ENCODE data around the gene ADAMTSL1. TPM values are rescaled to one million over a fixed set of nuclear protein-coding genes. Genes with fewer than 3 reads are reported as not detected.

Gene ADAMTSL1
- polyA plus RNA-seq, 2 of the 4 experiments (the other 2 are of a cell fraction): 0.03 TPM; not detected in 1

DNA sequence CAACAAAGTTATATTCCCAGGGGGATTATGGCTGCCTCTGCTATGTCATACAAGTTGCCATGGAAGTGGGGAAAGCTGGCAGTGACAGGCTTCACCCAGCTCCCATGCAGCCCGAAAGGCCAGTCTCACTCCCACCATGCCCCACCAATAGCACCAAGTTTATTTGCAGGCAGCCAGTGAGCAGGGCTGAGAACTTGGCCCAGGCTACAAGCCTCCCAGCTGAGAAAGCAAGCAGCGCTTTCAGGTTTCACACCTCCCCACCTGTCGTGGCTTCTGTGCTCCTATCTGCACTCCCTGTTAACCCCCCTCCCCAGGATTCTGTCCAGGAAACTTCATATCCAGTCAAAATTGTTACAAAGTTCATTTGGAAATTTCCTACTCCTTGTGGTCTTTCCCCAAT is 404.0 kb downstream of the ADAMTSL1 start:
- ChIA-PET POLR2A (no interaction called here), CTCF (interaction anchor here (0.5 kb wide), 1 partner anchor 1353 kb away, joined by 4 read pairs; no protein-coding TSS in a partner anchor)
- FAIRE-seq (no peak), DNase-seq (ENCODE audit: low read depth in 1 of 2, low spot score in 1 of 2) (no peak), ATAC-seq (no peak)
- 0% methylated on average over 3 of the region's 3 CpGs for WGBS (ENCODE audit: missing lambda C conversion rate)
- H3K4me2 ChIP-seq: no peak overlapping the region
- TF ChIP-seq FOSL2 (IDR thresholded peaks at IDR 0.05): no peak
- no peak for TF ChIP-seq FOSL2 (CRISPR knock-in tag; IDR thresholded peaks at IDR 0.05)
- no peak for TF ChIP-seq GATA3 (IDR thresholded peaks at IDR 0.05; ENCODE audit: borderline replicate concordance)
- no peak for TF ChIP-seq EP300 (IDR thresholded peaks at IDR 0.05)
- no peak for TF ChIP-seq JUN (IDR thresholded peaks at IDR 0.05)
- no peak for TF ChIP-seq ZFP36 (IDR thresholded peaks at IDR 0.05; ENCODE audit: borderline replicate concordance, partially characterized antibody)
- no peak for TF ChIP-seq SREBF2 (IDR thresholded peaks at IDR 0.05)
- TF ChIP-seq RARB (CRISPR knock-in tag; IDR thresholded peaks at IDR 0.05): no peak
- no peak for TF ChIP-seq RFX5 (IDR thresholded peaks at IDR 0.05)
- no peak for TF ChIP-seq MYC (IDR thresholded peaks at IDR 0.05; ENCODE audit: borderline replicate concordance, low read length)
- no peak for TF ChIP-seq POLR2A (IDR thresholded peaks at IDR 0.05; ENCODE audit: low read length)
- TF ChIP-seq ESRRA (IDR thresholded peaks at IDR 0.05; ENCODE audit: borderline replicate concordance, low read length): no peak
- TF ChIP-seq HOXB13 (CRISPR knock-in tag; IDR thresholded peaks at IDR 0.05; ENCODE audit: low read depth): no peak
- TF ChIP-seq KDM1A (IDR thresholded peaks at IDR 0.05; ENCODE audit: low read depth): no peak
- TF ChIP-seq HEYL (CRISPR knock-in tag; IDR thresholded peaks at IDR 0.05): no peak
- TF ChIP-seq MAZ (IDR thresholded peaks at IDR 0.05; ENCODE audit: borderline replicate concordance, low read depth, low read length): no peak
- TF ChIP-seq TFCP2L1 (CRISPR knock-in tag; IDR thresholded peaks at IDR 0.05): no peak
- no peak overlapping the region for H3K27ac ChIP-seq
- H3K9me3 ChIP-seq: no peaks in the 10 kb centered on the region
- no peaks in the 10 kb centered on the region for H3K4me1 ChIP-seq
- no peak overlapping the region for H3K4me3 ChIP-seq

- H3K4me1 ChIP-seq: no peaks in the 10 kb centered on the region
- FAIRE-seq (no peak), DNase-seq (ENCODE audit: low read depth in 1 of 2, low spot score in 1 of 2) (no peak), ATAC-seq (no peak)
- TF ChIP-seq MYC (IDR thresholded peaks at IDR 0.05; ENCODE audit: borderline replicate concordance, low read length): no peak
- TF ChIP-seq ELK1 (IDR thresholded peaks at IDR 0.05; ENCODE audit: low read depth, low read length): no peak
- TF ChIP-seq MAFK (IDR thresholded peaks at IDR 0.05; ENCODE audit: partially characterized antibody): peak; percentile 23
- H3K4me2 ChIP-seq: no peak overlapping the region
- H3K9me3 ChIP-seq: no peaks in the 10 kb centered on the region
- 3% methylated on average over 2 of the region's 2 CpGs for WGBS (ENCODE audit: missing lambda C conversion rate)
- ChIA-PET CTCF (no interaction called here), POLR2A (no interaction called here)
- no peak overlapping the region for H3K4me3 ChIP-seq
- H3K27ac ChIP-seq: no peak overlapping the region
Observed at GRCh38 chr9:18881758-18882157, 407.8 kb downstream of the ADAMTSL1 start.

DNA sequence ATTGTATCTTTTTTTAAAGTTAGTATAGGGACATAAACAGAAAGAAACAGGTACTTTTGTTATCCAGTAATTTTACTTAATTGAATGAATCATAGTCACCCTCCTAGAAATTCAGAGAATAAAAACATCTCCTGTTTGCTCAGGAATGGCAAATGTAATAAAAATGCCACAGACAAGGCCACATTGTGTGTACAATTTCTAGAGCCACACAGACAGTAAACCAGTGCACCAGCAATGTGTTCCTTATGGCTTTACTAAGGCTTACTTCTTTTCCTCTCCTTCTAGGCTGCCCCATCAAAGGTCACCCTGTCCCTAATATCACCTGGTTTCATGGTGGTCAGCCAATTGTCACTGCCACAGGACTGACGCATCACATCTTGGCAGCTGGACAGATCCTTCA is 413.6 kb downstream of the ADAMTSL1 start:
- FAIRE-seq (no peak), ATAC-seq (no peak), DNase-seq (ENCODE audit: low read depth in 1 of 2, low spot score in 1 of 2) (no peak)
- CTCF ChIA-PET: no interaction called here
- Histone ChIP-seq H3K4me1 (no peaks in the 10 kb centered on the region), H3K4me2 (no peak overlapping the region), H3K9me3 (no peaks in the 10 kb centered on the region), H3K4me3 (no peak overlapping the region), H3K27ac (no peak overlapping the region)
- TF ChIP-seq, protein P1, sequence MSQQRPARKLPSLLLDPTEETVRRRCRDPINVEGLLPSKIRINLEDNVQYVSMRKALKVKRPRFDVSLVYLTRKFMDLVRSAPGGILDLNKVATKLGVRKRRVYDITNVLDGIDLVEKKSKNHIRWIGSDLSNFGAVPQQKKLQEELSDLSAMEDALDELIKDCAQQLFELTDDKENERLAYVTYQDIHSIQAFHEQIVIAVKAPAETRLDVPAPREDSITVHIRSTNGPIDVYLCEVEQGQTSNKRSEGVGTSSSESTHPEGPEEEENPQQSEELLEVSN (IDR thresholded peaks at IDR 0.05; ENCODE audit: borderline replicate concordance, low read depth): no peak
- TF ChIP-seq, protein P2, sequence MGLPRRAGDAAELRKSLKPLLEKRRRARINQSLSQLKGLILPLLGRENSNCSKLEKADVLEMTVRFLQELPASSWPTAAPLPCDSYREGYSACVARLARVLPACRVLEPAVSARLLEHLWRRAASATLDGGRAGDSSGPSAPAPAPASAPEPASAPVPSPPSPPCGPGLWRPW (IDR thresholded peaks at IDR 0.05): no peak
- TF ChIP-seq BHLHE40 (IDR thresholded peaks at IDR 0.05; ENCODE audit: low read depth, low read length): no peak
- TF ChIP-seq POLR2AphosphoS2 (conservative IDR thresholded peaks at IDR 0.05; ENCODE audit: low read length): no peak
- no peak for TF ChIP-seq JUN (IDR thresholded peaks at IDR 0.05)
- POLR2A ChIA-PET: no interaction called here
- 78% methylated on average over 1 of the region's 1 CpG for WGBS (ENCODE audit: missing lambda C conversion rate)
